AG09309 (cell line): ENCODE measurements around the gene UFD1.

Experiments
- DNase-seq: peaks from one replicate; pipeline ENCODE4 v3.0.0-alpha.2; 2010; ENCODE audit warnings: low read depth
- H3K4me3 ChIP-seq: 2 replicates; pipeline ENCODE4 v1.5.1; 2011; ENCODE audit warnings: mild to moderate bottlenecking, low read depth, low read length, moderate library complexity; ENCODE audit not compliant: control insufficient read depth
- TF ChIP-seq, protein P1 (sequence below): IDR thresholded peaks from 2 replicates; pipeline ENCODE4 v1.5.1; 2011; ENCODE audit warnings: mild to moderate bottlenecking, low read depth, low read length, inconsistent platforms; ENCODE audit not compliant: insufficient read depth, control insufficient read depth; ENCODE audit errors: missing control alignments

Gene UFD1

DNA sequence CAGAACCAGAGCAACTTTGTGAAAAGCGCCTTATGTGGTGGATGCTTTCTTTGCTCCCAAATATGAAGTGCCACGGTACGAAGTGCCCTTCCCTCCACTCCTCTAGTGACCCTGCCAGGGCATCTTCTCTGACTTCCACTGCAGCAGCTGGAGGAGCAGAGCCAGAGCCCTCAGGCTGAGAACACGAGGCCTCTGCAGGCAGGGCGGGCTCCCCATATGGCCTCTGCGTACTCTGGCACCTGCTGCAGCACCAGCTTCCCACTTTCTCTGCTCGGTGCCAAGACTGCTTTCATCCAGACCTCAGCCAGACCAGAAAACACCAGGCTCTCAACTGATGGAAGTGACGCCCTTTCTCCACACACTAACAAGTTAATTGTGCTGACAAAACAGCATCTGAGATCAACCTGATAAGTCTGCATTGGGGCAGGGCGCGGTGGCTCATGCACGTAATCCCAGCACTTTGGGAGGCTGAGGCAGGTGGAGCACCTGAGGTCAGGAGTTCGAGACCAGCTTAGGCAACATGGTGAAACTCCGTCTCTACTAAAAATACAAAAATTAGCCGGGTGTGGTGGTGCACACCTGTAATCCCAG lies 12.8 kb downstream of the UFD1 start:
- TF ChIP-seq, protein P1, sequence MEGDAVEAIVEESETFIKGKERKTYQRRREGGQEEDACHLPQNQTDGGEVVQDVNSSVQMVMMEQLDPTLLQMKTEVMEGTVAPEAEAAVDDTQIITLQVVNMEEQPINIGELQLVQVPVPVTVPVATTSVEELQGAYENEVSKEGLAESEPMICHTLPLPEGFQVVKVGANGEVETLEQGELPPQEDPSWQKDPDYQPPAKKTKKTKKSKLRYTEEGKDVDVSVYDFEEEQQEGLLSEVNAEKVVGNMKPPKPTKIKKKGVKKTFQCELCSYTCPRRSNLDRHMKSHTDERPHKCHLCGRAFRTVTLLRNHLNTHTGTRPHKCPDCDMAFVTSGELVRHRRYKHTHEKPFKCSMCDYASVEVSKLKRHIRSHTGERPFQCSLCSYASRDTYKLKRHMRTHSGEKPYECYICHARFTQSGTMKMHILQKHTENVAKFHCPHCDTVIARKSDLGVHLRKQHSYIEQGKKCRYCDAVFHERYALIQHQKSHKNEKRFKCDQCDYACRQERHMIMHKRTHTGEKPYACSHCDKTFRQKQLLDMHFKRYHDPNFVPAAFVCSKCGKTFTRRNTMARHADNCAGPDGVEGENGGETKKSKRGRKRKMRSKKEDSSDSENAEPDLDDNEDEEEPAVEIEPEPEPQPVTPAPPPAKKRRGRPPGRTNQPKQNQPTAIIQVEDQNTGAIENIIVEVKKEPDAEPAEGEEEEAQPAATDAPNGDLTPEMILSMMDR, result no peak
- no peak for DNase-seq

DNA sequence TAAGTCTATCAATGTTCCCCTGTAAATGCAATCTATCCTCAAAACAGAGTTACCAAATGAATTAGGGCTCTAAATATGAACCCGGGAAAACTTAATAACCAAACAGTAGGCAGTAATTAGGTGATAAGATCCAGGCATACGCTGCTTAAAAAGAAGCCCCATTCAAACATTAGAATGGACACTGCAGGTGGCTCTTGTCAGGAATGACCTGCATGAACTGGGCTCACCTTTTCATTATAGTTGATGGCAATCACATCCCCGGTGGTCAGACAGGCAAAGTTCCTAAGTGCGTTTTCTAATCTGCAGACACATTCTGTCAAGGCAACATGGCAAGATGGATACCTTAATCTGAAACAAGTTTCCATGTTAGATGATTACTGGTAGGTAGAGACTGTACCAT lies 14.0 kb downstream of the UFD1 start:
- TF ChIP-seq, protein P1, result no peak
- H3K4me3 ChIP-seq, result no peak overlapping the region
- DNase-seq, result no peak

More for the DNA sequence above, 12.8 kb downstream of the UFD1 start:
- no peak overlapping the region for H3K4me3 ChIP-seq

DNA sequence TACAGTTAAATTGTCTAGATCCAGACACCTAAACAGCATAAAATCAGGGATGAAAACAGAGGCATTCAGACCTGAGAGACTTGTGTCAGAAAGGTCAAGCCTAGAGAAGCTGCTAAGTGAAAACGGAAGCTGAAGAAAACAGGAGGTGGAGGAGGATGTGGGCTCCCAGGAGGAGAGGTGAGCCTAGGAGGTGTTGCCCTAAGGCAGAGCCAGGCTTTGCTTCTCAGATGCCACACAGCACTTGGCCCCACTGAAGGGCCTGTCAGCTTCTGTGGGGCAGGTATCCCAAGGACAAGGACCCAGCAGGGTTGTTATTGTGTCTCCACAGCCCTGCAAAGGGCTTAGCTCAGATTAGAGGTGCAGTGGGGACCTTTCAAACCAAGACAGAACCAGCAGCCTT lies 14.4 kb downstream of the UFD1 start:
- no peak overlapping the region for H3K4me3 ChIP-seq
- DNase-seq, result no peak
- TF ChIP-seq, protein P1, result no peak

DNA sequence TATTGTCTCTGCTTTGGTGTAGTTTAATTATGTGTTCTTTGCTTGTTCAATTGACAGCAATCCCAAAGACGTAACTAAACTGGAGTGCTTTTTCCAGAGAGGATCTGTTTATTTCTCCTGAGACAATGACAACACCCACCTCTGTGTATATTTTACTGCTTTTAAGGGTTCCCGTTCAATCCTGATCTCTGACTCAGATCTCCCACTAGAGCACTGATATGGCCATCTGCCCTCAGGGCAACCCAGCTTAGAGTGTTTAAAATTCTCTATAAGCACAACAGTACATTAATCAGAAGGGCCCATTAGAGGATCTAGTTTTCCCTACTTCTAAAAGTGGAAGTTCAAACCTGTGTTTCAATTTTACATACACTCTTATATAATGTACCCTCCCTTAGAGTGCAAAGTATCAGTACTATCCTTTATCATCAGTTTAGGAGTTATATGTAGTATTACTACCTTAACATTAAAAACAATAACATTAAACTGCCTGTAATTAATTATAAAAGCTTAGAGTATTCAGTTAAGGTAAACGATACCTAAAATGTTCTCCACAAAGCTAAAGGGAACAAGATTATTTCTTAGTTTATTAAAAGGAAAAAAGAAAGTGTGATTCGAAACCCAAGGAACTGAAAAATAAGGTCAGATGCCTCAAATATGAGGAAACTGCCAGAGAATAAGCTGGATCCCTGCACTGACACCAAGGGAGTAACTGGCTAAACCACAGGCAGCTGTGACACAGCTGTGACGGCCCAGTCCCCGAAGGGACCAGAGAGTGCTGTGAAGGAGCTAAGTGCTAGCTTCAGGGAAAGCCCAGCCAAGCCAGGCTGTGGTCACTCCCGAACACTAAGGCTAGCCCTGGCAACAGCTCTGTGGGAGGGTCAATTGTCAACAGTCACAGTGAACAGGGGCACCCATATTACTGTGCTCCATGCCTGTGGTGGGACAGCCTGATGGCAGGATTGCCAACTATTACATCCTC lies 15.2 kb downstream of the UFD1 start:
- TF ChIP-seq, protein P1, result no peak
- H3K4me3 ChIP-seq, result no peak overlapping the region
- peak; percentile 34 for DNase-seq

DNA sequence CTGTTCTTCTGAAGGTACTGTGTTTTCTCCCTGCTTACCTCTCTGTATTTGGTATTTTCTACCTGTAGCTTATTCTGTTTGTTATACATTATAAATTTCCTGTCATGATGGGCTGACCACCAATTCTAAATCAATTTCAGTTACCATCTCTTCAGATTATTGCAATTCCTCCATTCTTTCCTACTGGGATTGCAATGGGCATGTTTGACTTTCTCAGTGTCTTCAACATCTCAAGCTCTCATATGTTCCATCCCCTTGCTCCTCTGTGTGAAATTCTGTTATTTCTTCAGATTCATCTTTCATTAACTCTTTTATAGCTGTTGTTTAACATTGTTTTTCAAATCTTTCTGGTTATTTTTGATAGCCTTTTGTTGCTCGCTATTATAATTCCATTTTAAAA lies 16.0 kb downstream of the UFD1 start:
- no peak for DNase-seq
- no peak overlapping the region for H3K4me3 ChIP-seq
- TF ChIP-seq, protein P1, result no peak

DNA sequence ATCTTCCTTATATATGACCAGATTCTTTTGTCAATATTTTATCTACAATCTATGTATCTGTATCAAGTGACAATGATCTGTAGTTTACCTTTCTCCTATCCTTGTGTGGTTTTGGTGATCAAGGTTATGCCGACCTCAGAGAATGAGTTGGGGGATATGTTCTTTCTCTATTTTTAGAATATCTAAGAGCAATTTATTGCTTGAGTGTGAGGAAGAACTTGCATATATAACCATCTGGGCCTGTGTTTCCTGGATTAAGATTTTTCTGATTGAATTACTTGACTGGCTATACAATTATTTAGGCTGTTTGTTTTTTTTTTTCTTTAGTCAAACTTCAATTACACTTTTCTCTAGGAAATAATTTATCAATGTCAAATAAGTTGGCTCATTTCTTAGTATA lies 17.5 kb downstream of the UFD1 start:
- TF ChIP-seq, protein P1, result no peak
- no peak overlapping the region for H3K4me3 ChIP-seq
- DNase-seq, result no peak
